Trophoblast cell (in vitro differentiated cells and primary cell): ENCODE results near the gene RASSF6.
"Not testable (repeated sequence)": the region's sequence is repeated elsewhere in the genome, so short reads cannot be mapped to it uniquely, and the experiment has no call there.

ENCODE experiments used
- DNase-seq, 2 donors: peaks; one replicate each; pipeline ENCODE4 v3.0.0-alpha.2; 2016
- H2AFZ ChIP-seq: 2 replicates; pipeline ENCODE4 v1.6.1; 2013; ENCODE audit warnings: low read length, moderate library complexity, mild to moderate bottlenecking; ENCODE audit not compliant: insufficient read depth, poor library complexity
- H2AK5ac ChIP-seq: 2 replicates; pipeline ENCODE4 v1.6.1; 2013; ENCODE audit warnings: mild to moderate bottlenecking, low read length
- H2BK120ac ChIP-seq: 2 replicates; pipeline ENCODE4 v1.6.1; 2013; ENCODE audit warnings: low read length, mild to moderate bottlenecking, moderate library complexity; ENCODE audit not compliant: insufficient read depth, poor library complexity
- H2BK12ac ChIP-seq: 2 replicates; pipeline ENCODE4 v1.6.1; 2013; ENCODE audit warnings: mild to moderate bottlenecking, low read length, moderate library complexity
- H2BK5ac ChIP-seq: 2 replicates; pipeline ENCODE4 v1.6.1; 2013; ENCODE audit warnings: low read length, low read depth, moderate library complexity, mild to moderate bottlenecking; ENCODE audit not compliant: poor library complexity
- H3K14ac ChIP-seq: 2 replicates; pipeline ENCODE4 v1.6.1; 2013; ENCODE audit warnings: mild to moderate bottlenecking, low read length
- H3K18ac ChIP-seq: 2 replicates; pipeline ENCODE4 v1.6.1; 2013; ENCODE audit warnings: mild to moderate bottlenecking, low read length
- H3K23ac ChIP-seq: 2 replicates; pipeline ENCODE4 v1.6.1; 2013; ENCODE audit warnings: low read length
- H3K27ac ChIP-seq: 2 replicates; pipeline ENCODE4 v1.5.1; 2013; ENCODE audit warnings: low read depth, mild to moderate bottlenecking, inconsistent platforms, low read length, moderate library complexity
- H3K27me3 ChIP-seq: 2 replicates; pipeline ENCODE4 v1.6.1; 2013; ENCODE audit warnings: inconsistent platforms, mild to moderate bottlenecking, low read length, moderate library complexity; ENCODE audit not compliant: insufficient read depth
- H3K36me3 ChIP-seq, 2 experiments: 1 replicate in 1 of 2; 2 replicates in 1 of 2; pipeline ENCODE4 v1.6.1; 2013; ENCODE audit warnings: low read length in 2 of 2, mild to moderate bottlenecking in 2 of 2, moderate library complexity in 1 of 2; ENCODE audit not compliant: insufficient read depth in 2 of 2, control insufficient read depth in 1 of 2
- H3K4ac ChIP-seq: 2 replicates; pipeline ENCODE4 v1.6.1; 2013; ENCODE audit warnings: low read depth, mild to moderate bottlenecking, low read length, moderate library complexity
- H3K4me1 ChIP-seq, 2 experiments: 1 replicate in 1 of 2; 2 replicates in 1 of 2; pipeline ENCODE4 v1.6.1; 2013; ENCODE audit warnings: low read length in 2 of 2, mild to moderate bottlenecking in 2 of 2, moderate library complexity in 1 of 2; ENCODE audit not compliant: insufficient read depth in 2 of 2, control insufficient read depth in 1 of 2
- H3K4me2 ChIP-seq: 2 replicates; pipeline ENCODE4 v1.6.1; 2013; ENCODE audit warnings: inconsistent platforms, mild to moderate bottlenecking, low read length, moderate library complexity
- H3K4me3 ChIP-seq: 2 replicates; pipeline ENCODE4 v1.5.1; 2013; ENCODE audit warnings: mild to moderate bottlenecking, low read depth, low read length, inconsistent platforms
- H3K79me1 ChIP-seq: one replicate; pipeline ENCODE4 v1.6.1; 2013; ENCODE audit warnings: low read length
- H3K79me2 ChIP-seq: 2 replicates; pipeline ENCODE4 v1.6.1; 2013; ENCODE audit warnings: low read length, mild to moderate bottlenecking; ENCODE audit not compliant: control insufficient read depth, insufficient read depth, poor library complexity
- H3K9ac ChIP-seq: 2 replicates; pipeline ENCODE4 v1.6.1; 2013; ENCODE audit warnings: mild to moderate bottlenecking, low read length
- H3K9me3 ChIP-seq: 2 replicates; pipeline ENCODE4 v1.6.1; 2013; ENCODE audit warnings: low read depth, mild to moderate bottlenecking, control low read depth, inconsistent platforms, low read length; ENCODE audit not compliant: insufficient read depth
- H4K12ac ChIP-seq: 2 replicates; pipeline ENCODE4 v1.6.1; 2013; ENCODE audit warnings: low read depth, mild to moderate bottlenecking, low read length, moderate library complexity
- H4K8ac ChIP-seq: 2 replicates; pipeline ENCODE4 v1.6.1; 2013; ENCODE audit warnings: low read depth, mild to moderate bottlenecking, low read length, moderate library complexity
- H4K91ac ChIP-seq: one replicate; pipeline ENCODE4 v1.6.1; 2013; ENCODE audit warnings: low read depth, mild to moderate bottlenecking, low read length, moderate library complexity
- WGBS: extraction: QIAGEN DNeasy Blood & Tissue Kit; methylation state at CpG from one replicate; pipeline ENCODE4 v1.1.7; 2013; ENCODE audit warnings: missing lambda C conversion rate; ENCODE audit not compliant: insufficient read length, insufficient coverage; ENCODE audit errors: extremely low coverage; 5-methylcytosine and 5-hydroxymethylcytosine counted together

Gene RASSF6

GRCh38 chr4:73550865-73551264, 69.4 kb downstream of the RASSF6 start:
- H2AK5ac ChIP-seq, H3K9me3 ChIP-seq, H2BK12ac ChIP-seq, H4K8ac ChIP-seq, H3K36me3 ChIP-seq, H3K4me2 ChIP-seq, H3K9ac ChIP-seq, H3K14ac ChIP-seq, H4K91ac ChIP-seq, H2AFZ ChIP-seq, H3K4me3 ChIP-seq, H3K79me1 ChIP-seq, H3K27me3 ChIP-seq, H3K4me1 ChIP-seq, H3K23ac ChIP-seq, H2BK120ac ChIP-seq, H2BK5ac ChIP-seq, H3K4ac ChIP-seq, DNase-seq, H4K12ac ChIP-seq, H3K27ac ChIP-seq, H3K79me2 ChIP-seq, H3K18ac ChIP-seq: not testable (repeated sequence)
- no CpG with 5 or more reads among the region's 11 CpGs for WGBS

GRCh38 chr4:73544620-73545019, 75.6 kb downstream of the RASSF6 start:
- Histone ChIP-seq H3K4me3 (no peak overlapping the region), H4K8ac (no peak overlapping the region), H3K23ac (no peak overlapping the region), H2BK12ac (no peak overlapping the region), H3K9me3 (no peaks in the 10 kb centered on the region), H3K27ac (no peak overlapping the region), H4K91ac (no peak overlapping the region), H4K12ac (no peak overlapping the region), H2BK120ac (no peak overlapping the region), H3K36me3 (no peaks in the 10 kb centered on the region), H3K27me3 (no peaks in the 10 kb centered on the region), H3K4me1 (no peaks in the 10 kb centered on the region), H3K4ac (no peak overlapping the region), H3K18ac (no peak overlapping the region), H3K9ac (no peak overlapping the region), H3K14ac (no peak overlapping the region), H2BK5ac (no peak overlapping the region), H2AFZ (no peak overlapping the region), H3K79me2 (no peaks in the 10 kb centered on the region), H3K4me2 (no peak overlapping the region), H2AK5ac (no peak overlapping the region), H3K79me1 (no peaks in the 10 kb centered on the region)
- no peak for DNase-seq
- WGBS, result no CpG with 5 or more reads among the region's 2 CpGs

GRCh38 chr4:73541251-73541650, 79.0 kb downstream of the RASSF6 start:
- no peak overlapping the region for H3K23ac ChIP-seq

GRCh38 chr4:73540826-73541225, 79.4 kb downstream of the RASSF6 start:
- H3K4me1 ChIP-seq, result no peaks in the 10 kb centered on the region
- no peak overlapping the region for H2AK5ac ChIP-seq
- no peak overlapping the region for H3K27ac ChIP-seq
- H2AFZ ChIP-seq, result no peak overlapping the region
- H3K14ac ChIP-seq, result no peak overlapping the region
- H3K36me3 ChIP-seq, result no peaks in the 10 kb centered on the region
- no peak overlapping the region for H3K4ac ChIP-seq
- no peak overlapping the region for H3K18ac ChIP-seq
- no peaks in the 10 kb centered on the region for H3K79me1 ChIP-seq
- H3K9ac ChIP-seq, result no peak overlapping the region
- H2BK12ac ChIP-seq, result no peak overlapping the region
- H3K4me3 ChIP-seq, result no peak overlapping the region
- no peaks in the 10 kb centered on the region for H3K27me3 ChIP-seq
- H4K91ac ChIP-seq, result no peak overlapping the region
- H3K4me2 ChIP-seq, result no peak overlapping the region
- no peaks in the 10 kb centered on the region for H3K9me3 ChIP-seq
- H4K8ac ChIP-seq, result no peak overlapping the region
- H4K12ac ChIP-seq, result no peak overlapping the region
- H3K79me2 ChIP-seq, result no peaks in the 10 kb centered on the region
- no peak overlapping the region for H2BK120ac ChIP-seq
- no peak overlapping the region for H3K23ac ChIP-seq
- no peak overlapping the region for H2BK5ac ChIP-seq
- no peak for DNase-seq
- whole genome bisulfite sequencing, result no CpG with 5 or more reads among the region's 3 CpGs

More at GRCh38 chr4:73541251-73541650, 79.0 kb downstream of the RASSF6 start:
- no peak overlapping the region for H3K18ac ChIP-seq
- H3K9ac ChIP-seq, result no peak overlapping the region
- H3K27ac ChIP-seq, result no peak overlapping the region
- no peak overlapping the region for H4K8ac ChIP-seq
- H3K36me3 ChIP-seq, result no peaks in the 10 kb centered on the region
- H2AFZ ChIP-seq, result no peak overlapping the region
- no peak for DNase-seq
- H2BK5ac ChIP-seq, result no peak overlapping the region
- H3K79me2 ChIP-seq, result no peaks in the 10 kb centered on the region
- H4K12ac ChIP-seq, result no peak overlapping the region
- H2BK12ac ChIP-seq, result no peak overlapping the region
- H3K4me3 ChIP-seq, result no peak overlapping the region
- no peak overlapping the region for H2BK120ac ChIP-seq
- no peaks in the 10 kb centered on the region for H3K27me3 ChIP-seq
- no peaks in the 10 kb centered on the region for H3K79me1 ChIP-seq
- no peaks in the 10 kb centered on the region for H3K9me3 ChIP-seq
- no peaks in the 10 kb centered on the region for H3K4me1 ChIP-seq
- no peak overlapping the region for H2AK5ac ChIP-seq
- no peak overlapping the region for H4K91ac ChIP-seq
- no peak overlapping the region for H3K4ac ChIP-seq
- no CpG with 5 or more reads among the region's 3 CpGs for WGBS
- no peak overlapping the region for H3K4me2 ChIP-seq
- H3K14ac ChIP-seq, result no peak overlapping the region
